GM23338 (cell line): Measurements from ENCODE around the gene GRIA3. TPM values are rescaled to one million over a fixed set of nuclear protein-coding genes. Genes with fewer than 3 reads are reported as not detected.

ENCODE experiments used
- ATAC-seq: fragments of 200-7000 bp; cut with Tn5 transposase; 3 replicates; pipeline ENCODE4 v1.9.1; 2020
- DNase-seq: peaks from one replicate; pipeline ENCODE4 v3.0.0-alpha.2; 2015; ENCODE audit warnings: low spot score
- H2AFZ ChIP-seq: fragments of 200-600 bp; sonication (generic); 2 replicates; pipeline ENCODE4 v1.8.0; 2016; ENCODE audit warnings: antibody characterized with exemption, mild to moderate bottlenecking, moderate library complexity
- H3F3A ChIP-seq: fragments of 200-600 bp; sonication (generic); replicated peaks from 2 replicates; pipeline ENCODE4 v1.8.0; 2017; ENCODE audit warnings: antibody characterized with exemption, mixed run types, low read depth
- H3K27ac ChIP-seq: fragments of 200-600 bp; sonication (generic); 2 replicates; pipeline ENCODE4 v1.6.1; 2016; ENCODE audit warnings: low read depth
- H3K27me3 ChIP-seq: fragments of 200-600 bp; sonication (generic); 2 replicates; pipeline ENCODE4 v1.8.0; 2016; ENCODE audit warnings: mild to moderate bottlenecking, mixed run types, moderate library complexity; ENCODE audit not compliant: insufficient read depth
- H3K36me3 ChIP-seq: fragments of 200-600 bp; sonication (generic); 2 replicates; pipeline ENCODE4 v1.8.0; 2016; ENCODE audit warnings: mild to moderate bottlenecking; ENCODE audit not compliant: insufficient read depth
- H3K4me1 ChIP-seq: fragments of 200-600 bp; sonication (generic); 2 replicates; pipeline ENCODE4 v1.8.0; 2016; ENCODE audit warnings: mild to moderate bottlenecking, moderate library complexity; ENCODE audit not compliant: insufficient read depth
- H3K4me2 ChIP-seq: fragments of 200-600 bp; sonication (generic); 2 replicates; pipeline ENCODE4 v1.7.1; 2017; ENCODE audit warnings: mixed run types
- H3K4me3 ChIP-seq: fragments of 200-600 bp; sonication (generic); 2 replicates; pipeline ENCODE4 v1.6.1; 2016; ENCODE audit warnings: mixed run types
- H3K79me2 ChIP-seq: fragments of 200-600 bp; sonication (generic); replicated peaks from 2 replicates; pipeline ENCODE4 v1.8.0; 2017; ENCODE audit warnings: mild to moderate bottlenecking; ENCODE audit not compliant: insufficient read depth
- H3K9me2 ChIP-seq: fragments of 200-600 bp; sonication (generic); 2 replicates; pipeline ENCODE4 v1.8.0; 2017; ENCODE audit not compliant: insufficient read depth
- H4K20me1 ChIP-seq: fragments of 200-600 bp; sonication (generic); replicated peaks from 2 replicates; pipeline ENCODE4 v1.8.0; 2017; ENCODE audit warnings: mild to moderate bottlenecking; ENCODE audit not compliant: insufficient read depth
- H3K27ac Mint-ChIP-seq: 2 replicates; pipeline ENCODE4 v1.8.0; 2020; ENCODE audit warnings: inconsistent platforms, mild to moderate bottlenecking, moderate library complexity, mixed read lengths
- H3K27me3 Mint-ChIP-seq: 3 replicates; pipeline ENCODE4 v1.8.0; 2022; ENCODE audit warnings: low read depth, mild to moderate bottlenecking, moderate library complexity, mixed read lengths, inconsistent platforms; ENCODE audit not compliant: insufficient read depth, poor library complexity
- H3K36me3 Mint-ChIP-seq: 3 replicates; pipeline ENCODE4 v1.8.0; 2021; ENCODE audit warnings: low read depth, mild to moderate bottlenecking, inconsistent platforms, moderate library complexity, mixed read lengths
- H3K4me1 Mint-ChIP-seq: 3 replicates; pipeline ENCODE4 v1.8.0; 2020; ENCODE audit warnings: mild to moderate bottlenecking, inconsistent platforms, mixed read lengths
- H3K4me3 Mint-ChIP-seq: 3 replicates; pipeline ENCODE4 v1.8.0; 2021; ENCODE audit warnings: moderate library complexity, mild to moderate bottlenecking, inconsistent platforms, mixed read lengths
- H3K9me3 Mint-ChIP-seq: 3 replicates; pipeline ENCODE4 v1.8.0; 2020; ENCODE audit warnings: moderate library complexity, mild to moderate bottlenecking, inconsistent platforms, mixed read lengths
- CREB1 ChIP-seq: fragments of 250-450 bp; sonication (Bioruptor Pico); IDR thresholded peaks from 2 replicates; pipeline ENCODE4 v1.5.0; 2020; ENCODE audit warnings: low read depth, mild to moderate bottlenecking, moderate library complexity
- CTCF ChIP-seq, 2 experiments: fragments of 200-600 bp in 1 of 2; sonication (generic) in 1 of 2; conservative IDR thresholded peaks; 2 replicates each; pipeline versions ENCODE4 v1.5.1 to v1.6.1; 2016 to 2017; ENCODE audit warnings: antibody characterized with exemption in 2 of 2, low read depth in 2 of 2, mild to moderate bottlenecking in 2 of 2, moderate library complexity in 1 of 2
- ETS1 ChIP-seq: IDR thresholded peaks from 2 replicates; pipeline ENCODE4 v1.6.1; 2016; ENCODE audit warnings: antibody characterized with exemption
- EZH2 ChIP-seq: fragments of 200-600 bp; sonication (generic); IDR thresholded peaks from one replicate; pipeline ENCODE4 v1.8.0; 2017; ENCODE audit warnings: antibody characterized with exemption, mild to moderate bottlenecking, low read depth; ENCODE audit not compliant: unreplicated experiment
- JUNB ChIP-seq: IDR thresholded peaks from one replicate; pipeline ENCODE4 v1.6.1; 2016; ENCODE audit warnings: antibody characterized with exemption; ENCODE audit not compliant: unreplicated experiment
- NANOG ChIP-seq: IDR thresholded peaks from 2 replicates; pipeline ENCODE4 v1.6.1; 2016; ENCODE audit warnings: antibody characterized with exemption, borderline replicate concordance
- POLR2AphosphoS5 ChIP-seq: IDR thresholded peaks from 2 replicates; pipeline ENCODE4 v1.6.1; 2016; ENCODE audit warnings: antibody characterized with exemption, low read depth
- REST ChIP-seq: IDR thresholded peaks from one replicate; pipeline ENCODE4 v1.6.1; 2018; ENCODE audit warnings: antibody characterized with exemption; ENCODE audit not compliant: unreplicated experiment
- ZNF114 ChIP-seq: fragments of 250-450 bp; sonication (Bioruptor Pico); IDR thresholded peaks from 2 replicates; pipeline ENCODE4 v1.5.0; 2020; ENCODE audit warnings: mild to moderate bottlenecking, moderate library complexity
- ZNF331 ChIP-seq: fragments of 250-450 bp; sonication (Bioruptor Pico); IDR thresholded peaks from 2 replicates; pipeline ENCODE4 v1.5.0; 2020; ENCODE audit warnings: low read depth, mild to moderate bottlenecking, moderate library complexity
- ZNF462 ChIP-seq: fragments of 250-450 bp; sonication (Bioruptor Pico); IDR thresholded peaks from 2 replicates; pipeline ENCODE4 v1.5.0; 2020; ENCODE audit warnings: mild to moderate bottlenecking, moderate library complexity
- polyA plus RNA-seq: library from polyadenylated mRNA; unstranded; fragments of >200 nt; fragmentation: Nextera tagmentation; extraction: Ambion mirVana; gene quantifications from 2 replicates; pipeline ENCODE4 v1.2.1, GENCODE V29; 2016
- total RNA-seq: library from RNA; depleted of rRNA; stranded (reverse); fragments of >200 nt; shearing (Covaris generic); gene quantifications from 2 replicates; pipeline ENCODE4 v1.2.3, GENCODE V29; 2014

GRIA3 gene
- total and polyA plus RNA-seq, 2 experiments from 2014 or later, result 2.7 to 5.6 TPM

- TF ChIP-seq REST (no peak), JUNB (no peak), POLR2AphosphoS5 (no peak), ZNF331 (CRISPR knock-in tag) (no peak), ZNF114 (CRISPR knock-in tag) (no peak), EZH2 (no peak), ETS1 (no peak), NANOG (no peak)
Observed at GRCh38 chrX:123392921-123393320, 208.8 kb downstream of the GRIA3 start (continued).

GRCh38 chrX:123399709-123400108 lies 215.6 kb downstream of the GRIA3 start:
- Histone ChIP-seq H2AFZ (no peak overlapping the region), H3K79me2 (no peaks in the 10 kb centered on the region), H3K4me1 (peaks cover 7% of the 10 kb centered on the region), H3K27me3 (no peaks in the 10 kb centered on the region), H3F3A (no peaks in the 10 kb centered on the region), H3K36me3 (no peaks in the 10 kb centered on the region), H3K9me2 (no peaks in the 10 kb centered on the region), H3K4me3 (no peak overlapping the region), H3K4me2 (no peak overlapping the region), H3K27ac (no peak overlapping the region), H4K20me1 (no peaks in the 10 kb centered on the region)
- H3K27ac Mint-ChIP-seq, result no peak overlapping the region
- no peaks in the 10 kb centered on the region for H3K9me3 Mint-ChIP-seq
- H3K27me3 Mint-ChIP-seq, result peaks cover 2% of the 10 kb centered on the region
- no peak overlapping the region for H3K4me3 Mint-ChIP-seq
- ATAC-seq, result no peak
- no peak for DNase-seq
- H3K4me1 Mint-ChIP-seq, result peaks cover 17% of the 10 kb centered on the region
- no peaks in the 10 kb centered on the region for H3K36me3 Mint-ChIP-seq
- TF ChIP-seq ZNF331 (CRISPR knock-in tag) (no peak), JUNB (no peak), POLR2AphosphoS5 (no peak), ZNF462 (CRISPR knock-in tag) (no peak), CREB1 (no peak), CTCF (conservative IDR thresholded peaks at IDR 0.05; ENCODE audit: low read depth in 2 of 2) (no peak), NANOG (no peak), ZNF114 (CRISPR knock-in tag) (no peak), EZH2 (no peak), ETS1 (no peak)
